ENCODE measurements around the gene BRPF3.

GRCh38 chr6:36239774-36240173 lies 43.2 kb downstream of the BRPF3 start:
- no peak for TF ChIP-seq REST (IDR thresholded peaks at IDR 0.05; ENCODE audit: insufficient read depth in 1 of 2, low read depth in 2 of 2, low read length in 1 of 2)
- no peak for TF ChIP-seq SIN3A (IDR thresholded peaks at IDR 0.05; ENCODE audit: borderline replicate concordance, insufficient read depth, low read depth, low read length)

Measured in Panc1 (cell line).